Ectodermal cell (in vitro differentiated cells): ENCODE measurements around the gene DOCK4.
"Not testable (repeated sequence)": the region's sequence is repeated elsewhere in the genome, so short reads cannot be mapped to it uniquely, and the experiment has no call there.

Experiments
- H3K27ac ChIP-seq: 2 replicates; pipeline ENCODE4 v1.7.0; 2013; ENCODE audit warnings: mild to moderate bottlenecking, low read depth, low read length; ENCODE audit not compliant: insufficient read depth, poor library complexity, severe bottlenecking
- H3K27me3 ChIP-seq: 2 replicates; pipeline ENCODE4 v1.7.0; 2013; ENCODE audit warnings: mild to moderate bottlenecking, low read length; ENCODE audit not compliant: insufficient read depth, control insufficient read depth, poor library complexity, severe bottlenecking
- H3K36me3 ChIP-seq: one replicate; pipeline ENCODE4 v1.7.0; 2013; ENCODE audit warnings: low read length; ENCODE audit not compliant: control insufficient read depth, insufficient read depth
- H3K4me1 ChIP-seq: one replicate; pipeline ENCODE4 v1.7.0; 2013; ENCODE audit warnings: low read length; ENCODE audit not compliant: control insufficient read depth, insufficient read depth
- H3K4me3 ChIP-seq: 2 replicates; pipeline ENCODE4 v1.7.0; 2013; ENCODE audit warnings: low read depth, low read length, control low read depth; ENCODE audit not compliant: insufficient read depth
- H3K9me3 ChIP-seq: 2 replicates; pipeline ENCODE4 v1.7.0; 2013; ENCODE audit warnings: mild to moderate bottlenecking, low read length, moderate library complexity; ENCODE audit not compliant: control insufficient read depth
- WGBS, 2 experiments: methylation state at CpG; one replicate each; pipeline ENCODE4 v1.1.7; 2013; ENCODE audit warnings: missing lambda C conversion rate in 2 of 2; 5-methylcytosine and 5-hydroxymethylcytosine counted together

Gene DOCK4

DNA sequence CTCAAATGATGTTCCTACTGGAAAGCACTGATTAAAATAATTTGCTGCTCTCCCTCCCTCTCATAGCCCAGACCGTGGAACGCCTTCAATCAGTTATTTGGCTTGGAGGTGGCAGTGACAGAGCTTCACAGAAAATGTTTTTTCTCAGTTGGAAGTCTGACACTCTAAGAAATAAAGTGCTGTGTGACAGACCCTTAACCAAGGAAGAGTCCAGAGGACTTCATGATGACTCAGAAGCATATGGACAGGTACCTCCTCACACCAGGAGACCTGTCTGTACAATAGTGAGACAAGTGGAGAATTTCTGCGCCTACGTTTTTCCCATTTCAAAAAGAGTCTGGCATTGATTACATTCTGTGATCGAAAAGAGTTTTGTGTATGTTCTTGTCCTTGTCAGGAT is 295.5 kb downstream of the DOCK4 start:
- H3K9me3 ChIP-seq, result no peaks in the 10 kb centered on the region
- no peaks in the 10 kb centered on the region for H3K36me3 ChIP-seq
- 94 to 97% methylated on average over 5 of the region's 5 CpGs for WGBS, 2 experiments
- H3K27me3 ChIP-seq, result no peaks in the 10 kb centered on the region
- H3K4me1 ChIP-seq, result no peaks in the 10 kb centered on the region
- H3K4me3 ChIP-seq, result no peak overlapping the region
- no peak overlapping the region for H3K27ac ChIP-seq

DNA sequence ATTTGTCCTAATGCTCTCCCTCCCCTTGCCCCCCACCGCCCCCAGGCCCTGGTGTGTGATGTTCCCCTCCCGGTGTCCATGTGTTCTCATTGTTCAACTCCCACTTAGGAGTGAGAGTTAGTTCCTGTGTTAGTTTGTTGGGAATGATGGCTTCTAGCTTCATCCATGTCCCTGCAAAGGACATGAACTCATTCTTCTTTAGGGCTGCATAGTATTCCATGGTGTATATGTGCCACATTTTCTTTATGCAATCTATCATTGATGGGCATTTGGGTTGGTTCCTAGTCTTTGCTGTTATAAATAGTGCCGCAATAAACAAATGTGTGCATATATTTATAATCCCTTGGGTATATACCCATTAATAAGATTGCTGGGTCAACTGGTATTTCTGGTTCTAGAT is 297.5 kb downstream of the DOCK4 start:
- not testable (repeated sequence) for H3K4me1 ChIP-seq, H3K9me3 ChIP-seq, H3K27ac ChIP-seq, H3K4me3 ChIP-seq, H3K36me3 ChIP-seq, H3K27me3 ChIP-seq
- WGBS, 2 experiments, result 84 to 95% methylated on average over 2 to 3 of the region's 3 CpGs

DNA sequence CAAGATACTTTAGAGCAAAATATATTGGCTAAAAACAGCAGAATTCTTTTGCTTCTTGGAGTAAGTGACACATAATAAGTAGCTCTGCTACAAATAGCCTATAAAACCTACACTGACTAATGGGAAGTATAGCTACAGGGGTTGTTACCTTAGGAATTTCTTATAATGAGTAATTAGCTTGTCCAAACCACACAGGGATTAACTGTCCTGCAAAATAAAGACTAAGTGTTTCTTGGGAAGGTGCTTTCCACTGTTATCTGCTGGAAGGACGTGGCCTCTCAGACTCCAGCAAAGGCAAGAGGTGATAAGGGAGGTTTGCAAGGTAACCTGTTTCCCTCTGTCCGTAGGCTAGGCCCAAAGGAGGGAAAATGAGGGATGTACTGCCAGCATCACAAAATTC is 302.4 kb downstream of the DOCK4 start:
- no peaks in the 10 kb centered on the region for H3K9me3 ChIP-seq
- H3K27me3 ChIP-seq, result no peaks in the 10 kb centered on the region
- H3K36me3 ChIP-seq, result no peaks in the 10 kb centered on the region
- no peak overlapping the region for H3K27ac ChIP-seq
- no peak overlapping the region for H3K4me3 ChIP-seq
- WGBS, 2 experiments, result 84 to 100% methylated on average over 2 of the region's 2 CpGs
- H3K4me1 ChIP-seq, result no peaks in the 10 kb centered on the region

DNA sequence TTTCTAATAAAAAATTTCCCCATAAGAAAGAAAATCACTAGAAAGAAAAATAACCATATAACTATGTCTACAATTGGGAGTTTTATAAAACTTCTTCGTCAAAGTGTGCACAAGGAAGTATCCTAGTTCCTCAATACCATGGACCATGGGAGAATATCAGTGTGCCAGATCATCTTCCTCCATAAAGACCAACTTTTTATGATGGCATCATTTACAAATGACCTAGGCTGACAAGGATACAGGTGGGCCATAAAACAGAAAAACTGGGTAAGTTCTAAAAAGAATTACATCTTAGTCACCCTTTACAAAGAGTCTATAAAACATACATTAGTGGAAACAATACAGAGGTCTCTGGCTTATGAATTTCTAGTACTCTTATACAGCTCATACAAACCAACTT is 303.2 kb downstream of the DOCK4 start:
- no peaks in the 10 kb centered on the region for H3K9me3 ChIP-seq

DNA sequence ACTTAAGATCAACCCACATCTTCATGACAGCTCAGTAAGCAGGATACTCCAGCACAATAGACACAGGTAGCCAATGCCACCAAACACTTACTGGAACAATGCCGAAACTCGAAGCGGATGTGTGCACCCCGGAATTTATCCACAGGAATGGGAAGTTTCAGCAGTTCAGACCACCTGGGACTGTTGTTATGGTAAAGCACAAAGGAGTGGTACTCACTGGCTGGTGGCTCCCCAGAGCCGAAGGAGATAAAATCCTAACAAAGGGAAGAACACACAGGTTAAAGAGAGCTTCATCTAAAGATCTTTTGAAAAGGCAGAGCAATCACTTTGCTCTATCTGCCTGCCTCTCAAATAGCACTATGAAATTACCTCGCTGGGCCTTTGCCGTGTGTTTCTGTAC is 305.9 kb downstream of the DOCK4 start:
- Histone ChIP-seq H3K36me3 (no peaks in the 10 kb centered on the region), H3K9me3 (no peaks in the 10 kb centered on the region), H3K27me3 (no peaks in the 10 kb centered on the region), H3K27ac (no peak overlapping the region), H3K4me3 (no peak overlapping the region), H3K4me1 (no peaks in the 10 kb centered on the region)
- WGBS, 2 experiments, result 90 to 91% methylated on average over 7 of the region's 7 CpGs

More for the DNA sequence above, 303.2 kb downstream of the DOCK4 start:
- Histone ChIP-seq H3K27me3 (no peaks in the 10 kb centered on the region), H3K4me3 (no peak overlapping the region), H3K4me1 (no peaks in the 10 kb centered on the region), H3K36me3 (no peaks in the 10 kb centered on the region), H3K27ac (no peak overlapping the region)
- WGBS, 2 experiments, result 90 to 91% methylated on average over 1 of the region's 1 CpG

DNA sequence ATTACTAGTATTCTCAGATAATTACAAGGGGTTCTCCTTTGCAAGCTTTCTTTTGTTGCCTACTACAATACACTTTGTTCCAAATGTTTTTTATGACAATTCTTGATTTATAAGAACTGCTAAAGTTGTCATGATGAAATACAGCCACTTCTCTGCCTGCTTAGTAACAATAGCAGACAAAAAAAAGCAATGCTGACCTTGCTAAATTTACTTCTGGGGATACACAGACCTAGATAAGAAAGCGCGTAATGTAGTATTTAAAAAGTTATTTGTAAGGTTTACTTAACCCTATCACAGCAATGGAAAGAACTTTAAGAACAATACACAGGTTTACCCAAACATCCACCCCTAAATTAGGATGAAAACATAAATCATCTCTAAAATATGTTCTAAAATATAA is 311.1 kb downstream of the DOCK4 start:
- Histone ChIP-seq H3K27me3 (no peaks in the 10 kb centered on the region), H3K27ac (no peak overlapping the region), H3K9me3 (no peaks in the 10 kb centered on the region), H3K4me3 (no peak overlapping the region), H3K36me3 (no peaks in the 10 kb centered on the region), H3K4me1 (no peaks in the 10 kb centered on the region)
- 100% methylated on average over 2 of the region's 2 CpGs; no CpG with 5 or more reads in 1 of the 2 experiments for WGBS, 2 experiments

DNA sequence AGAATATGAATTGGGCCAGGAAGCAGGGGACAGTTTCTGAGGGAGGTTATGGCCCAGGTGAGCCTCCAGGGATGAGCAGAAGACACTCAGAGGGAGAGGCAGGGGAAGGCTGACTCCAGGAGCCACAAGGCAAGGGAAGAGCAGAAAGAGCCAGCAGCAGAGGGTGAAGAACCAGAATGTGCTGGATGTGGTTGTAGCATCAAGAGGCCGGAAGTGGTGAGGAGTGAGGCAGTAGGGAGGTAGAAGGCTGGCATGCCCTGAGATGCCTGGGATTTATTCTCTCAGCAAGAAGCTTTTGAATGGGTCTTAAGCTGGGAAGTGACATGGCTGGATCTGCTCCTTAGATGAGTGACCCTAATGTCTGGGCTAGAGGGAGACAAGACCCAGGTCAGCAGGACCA is 311.7 kb downstream of the DOCK4 start:
- Histone ChIP-seq H3K4me1 (no peaks in the 10 kb centered on the region), H3K9me3 (no peaks in the 10 kb centered on the region), H3K36me3 (no peaks in the 10 kb centered on the region), H3K4me3 (no peak overlapping the region), H3K27me3 (no peaks in the 10 kb centered on the region), H3K27ac (no peak overlapping the region)
- 94% methylated on average over 1 of the region's 1 CpG for WGBS, 2 experiments

DNA sequence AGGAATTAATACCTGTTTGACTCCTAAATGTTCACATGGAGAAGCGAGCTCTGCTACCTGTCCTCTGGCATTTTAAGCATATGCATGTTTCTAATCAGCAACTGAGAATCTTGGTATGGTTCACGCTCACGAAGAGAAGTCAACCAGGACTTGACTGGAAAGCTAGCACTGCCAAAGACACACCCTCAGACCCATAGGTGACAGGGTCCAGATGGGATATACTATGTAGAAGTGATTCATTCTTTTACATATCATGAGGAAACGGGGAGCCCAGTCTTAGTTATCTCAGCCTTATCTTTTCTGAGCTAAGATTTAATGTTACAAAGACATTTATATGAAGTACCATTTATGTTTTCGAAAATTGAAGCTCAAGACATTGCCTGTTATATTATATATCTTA is 313.0 kb downstream of the DOCK4 start:
- Histone ChIP-seq H3K27me3 (no peaks in the 10 kb centered on the region), H3K27ac (no peak overlapping the region), H3K9me3 (no peaks in the 10 kb centered on the region), H3K36me3 (no peaks in the 10 kb centered on the region), H3K4me1 (no peaks in the 10 kb centered on the region), H3K4me3 (no peak overlapping the region)
- WGBS, 2 experiments, result 91 to 98% methylated on average over 3 to 5 of the region's 5 CpGs

DNA sequence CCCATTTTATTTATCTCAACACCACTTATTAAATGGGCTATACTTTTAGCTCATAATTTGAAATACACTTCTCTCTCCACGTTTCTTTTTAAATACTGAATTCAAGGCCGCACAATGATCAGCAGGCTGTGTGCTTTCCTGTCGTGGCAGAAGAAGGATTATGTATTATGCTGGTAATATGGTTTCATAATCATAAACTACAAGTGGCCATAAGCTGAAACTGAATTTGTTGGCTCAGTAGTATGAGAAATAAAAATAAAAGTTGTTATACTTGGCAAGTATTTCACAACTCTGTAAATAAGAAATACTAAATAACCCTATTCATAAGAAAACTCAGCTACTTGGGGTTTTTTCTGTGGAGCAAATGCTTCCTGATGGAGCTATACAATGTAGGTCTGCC is 313.6 kb downstream of the DOCK4 start:
- H3K9me3 ChIP-seq, result no peaks in the 10 kb centered on the region
- no peaks in the 10 kb centered on the region for H3K36me3 ChIP-seq
- WGBS, 2 experiments, result 75 to 100% methylated on average over 1 to 3 of the region's 3 CpGs
- H3K27me3 ChIP-seq, result no peaks in the 10 kb centered on the region
- H3K27ac ChIP-seq, result no peak overlapping the region
- H3K4me3 ChIP-seq, result no peak overlapping the region
- no peaks in the 10 kb centered on the region for H3K4me1 ChIP-seq

DNA sequence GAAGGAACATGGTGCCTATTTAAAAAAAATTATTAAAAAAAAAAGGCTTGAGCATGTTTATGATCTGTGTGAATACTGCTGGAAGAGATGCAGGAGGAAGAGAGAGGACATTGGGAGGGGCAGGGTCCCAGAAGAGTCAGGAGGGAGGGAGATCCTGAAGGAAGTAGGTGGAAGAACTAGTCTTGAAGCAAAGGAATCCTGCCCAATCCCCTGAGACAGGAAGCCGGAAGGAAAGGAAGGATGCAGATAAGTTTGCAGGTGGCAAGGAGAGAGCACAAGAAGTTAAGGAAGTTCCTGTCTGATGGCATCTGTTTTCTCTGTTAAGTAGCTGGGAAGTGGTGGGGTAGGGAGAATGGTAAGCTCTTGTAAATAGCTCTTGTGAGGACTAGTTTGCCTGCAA is 318.5 kb downstream of the DOCK4 start:
- Histone ChIP-seq H3K36me3 (no peaks in the 10 kb centered on the region), H3K27ac (no peak overlapping the region), H3K9me3 (no peaks in the 10 kb centered on the region), H3K4me1 (no peaks in the 10 kb centered on the region), H3K27me3 (no peaks in the 10 kb centered on the region), H3K4me3 (no peak overlapping the region)
- WGBS, 2 experiments, result 95% methylated on average over 1 of the region's 1 CpG

DNA sequence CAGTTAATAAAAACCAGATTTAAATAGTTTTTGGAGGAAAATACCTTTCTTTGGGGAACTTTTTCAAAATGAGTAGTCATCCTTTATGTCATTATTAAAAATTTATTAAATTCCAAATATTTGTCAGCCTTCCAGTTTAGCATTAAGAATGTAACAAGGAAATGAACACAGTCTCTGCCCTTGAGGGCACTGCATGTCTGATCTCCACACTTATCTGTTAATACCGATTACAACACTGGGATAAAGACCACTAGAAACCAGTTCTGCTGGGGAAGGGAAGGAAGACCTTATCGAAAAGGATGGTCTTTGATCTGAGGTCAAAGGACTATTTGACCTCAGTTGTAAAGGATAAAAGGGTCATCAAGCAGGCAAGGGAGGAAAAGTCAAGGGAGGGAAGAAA is 320.0 kb downstream of the DOCK4 start:
- 98 to 100% methylated on average over 2 of the region's 2 CpGs for WGBS, 2 experiments

More for the DNA sequence above, 320.0 kb downstream of the DOCK4 start:
- Histone ChIP-seq H3K27ac (no peak overlapping the region), H3K36me3 (no peaks in the 10 kb centered on the region), H3K4me3 (no peak overlapping the region), H3K9me3 (no peaks in the 10 kb centered on the region), H3K27me3 (no peaks in the 10 kb centered on the region), H3K4me1 (no peaks in the 10 kb centered on the region)
